K562 (cell line): Measurements from ENCODE around the gene PAQR6. TPM values are rescaled to one million over a fixed set of nuclear protein-coding genes. Genes with fewer than 3 reads are reported as not detected.

Experiments used
- BMI1 ChIP-seq: fragments of 150-350 bp; IDR thresholded peaks from 2 replicates; pipeline ENCODE4 v1.6.1; 2014; ENCODE audit warnings: low read length
- CGGBP1 ChIP-seq: fragments of 250-450 bp; sonication (Bioruptor Pico); IDR thresholded peaks from 2 replicates; pipeline ENCODE4 v1.9.0; 2021; ENCODE audit warnings: mild to moderate bottlenecking
- CREBBP ChIP-seq: IDR thresholded peaks from one replicate; pipeline ENCODE4 v1.6.1; 2012; ENCODE audit warnings: low read depth, mild to moderate bottlenecking, control low read depth, inconsistent platforms, low read length
- ERF ChIP-seq: fragments of 450-650 bp; formaldehyde crosslinking; IDR thresholded peaks from 2 replicates; pipeline ENCODE4 v1.4.0; 2020; ENCODE audit warnings: mild to moderate bottlenecking, mixed read lengths
- HDAC8 ChIP-seq: fragments of 450-650 bp; IDR thresholded peaks from 2 replicates; pipeline ENCODE4 v1.6.1; 2016; ENCODE audit warnings: mild to moderate bottlenecking, missing genetic modification characterization, moderate library complexity, missing compliant biosample characterization
- IFI16 ChIP-seq: fragments of 250-450 bp; sonication (Bioruptor Pico); IDR thresholded peaks from 2 replicates; pipeline ENCODE4 v2.1.2; 2022; ENCODE audit warnings: mild to moderate bottlenecking, inconsistent platforms
- NCOA4 ChIP-seq: fragments of 450-650 bp; IDR thresholded peaks from 2 replicates; pipeline ENCODE4 v1.6.1; 2018; ENCODE audit warnings: mild to moderate bottlenecking; ENCODE audit not compliant: partially characterized antibody
- PBX2 ChIP-seq, 2 experiments: IDR thresholded peaks in 1 of 2; conservative IDR thresholded peaks in 1 of 2; 2 replicates each; pipeline ENCODE4 v1.6.1; 2016; ENCODE audit warnings: low read depth in 2 of 2, mild to moderate bottlenecking in 1 of 2, missing compliant biosample characterization in 1 of 2, missing genetic modification characterization in 1 of 2, moderate library complexity in 1 of 2
- RBM39 ChIP-seq: fragments of 200-400 bp; formaldehyde crosslinking; optimal IDR thresholded peaks from 2 replicates; pipeline ENCODE3; 2018; ENCODE audit warnings: low read depth, low read length
- RFX7 ChIP-seq: fragments of 250-450 bp; sonication (Bioruptor Pico); IDR thresholded peaks from 2 replicates; pipeline ENCODE4 v1.5.1; 2021; ENCODE audit warnings: mild to moderate bottlenecking
- SRSF7 ChIP-seq: fragments of 200-400 bp; formaldehyde crosslinking; optimal IDR thresholded peaks from 2 replicates; pipeline ENCODE3; 2017; ENCODE audit warnings: mild to moderate bottlenecking, low read depth, low read length
- TAF1 ChIP-seq: IDR thresholded peaks from 2 replicates; pipeline ENCODE4 v1.6.1; 2011; ENCODE audit warnings: mild to moderate bottlenecking, low read length, moderate library complexity; ENCODE audit not compliant: insufficient read depth, control insufficient read depth, severe bottlenecking; ENCODE audit errors: extremely low read depth
- XRCC5 ChIP-seq: fragments of 200-400 bp; formaldehyde crosslinking; IDR thresholded peaks from 2 replicates; pipeline ENCODE4 v1.6.1; 2017; ENCODE audit warnings: low read depth, mild to moderate bottlenecking, low read length
- ZBTB17 ChIP-seq: fragments of 450-650 bp; formaldehyde crosslinking; IDR thresholded peaks from 2 replicates; pipeline ENCODE4 v1.4.0; 2020; ENCODE audit warnings: mild to moderate bottlenecking
- ZC3H4 ChIP-seq: sonication (generic); formaldehyde crosslinking; IDR thresholded peaks from 2 replicates; pipeline ENCODE4 v1.9.0; 2021; ENCODE audit warnings: missing genetic modification reagents, borderline replicate concordance
- ZFX ChIP-seq: sonication (generic); formaldehyde crosslinking; IDR thresholded peaks from 2 replicates; pipeline ENCODE4 v1.8.0; 2022; ENCODE audit warnings: mild to moderate bottlenecking, missing genetic modification reagents, moderate library complexity
- ZNF133 ChIP-seq: fragments of 250-450 bp; sonication (Bioruptor Pico); IDR thresholded peaks from 2 replicates; pipeline ENCODE4 v1.4.0; 2020; ENCODE audit warnings: mild to moderate bottlenecking
- ZNF354B ChIP-seq: fragments of 250-450 bp; sonication (Bioruptor Pico); IDR thresholded peaks from 2 replicates; pipeline ENCODE4 v1.4.0; 2020
- ZNF408 ChIP-seq: fragments of 250-450 bp; sonication (Bioruptor Pico); IDR thresholded peaks from 2 replicates; pipeline ENCODE4 v1.4.0; 2020; ENCODE audit warnings: low read depth, mild to moderate bottlenecking, moderate library complexity
- polyA plus RNA-seq, 8 experiments: library from polyadenylated mRNA; depleted of rRNA in 4 of 8; stranded (reverse) in 5 of 8; unstranded in 3 of 8; fragments of >200 nt; fragmentation: Nextera tagmentation in 2 of 8; fragmentation: Illumina TruSeq in 1 of 8; extraction: Ambion mirVana in 2 of 8; extraction: Trizol in 1 of 8; gene quantifications; 2 replicates each; pipeline versions ENCODE4 v1.2.1 to v1.2.3, GENCODE V29; 2011 to 2014; ENCODE audit warnings: inconsistent platforms in 1 of 8, missing spikeins in 1 of 8
- total RNA-seq, 7 experiments: library from RNA; depleted of rRNA in 6 of 7; stranded (reverse); fragments of >200 nt in 6 of 7; fragmentation: Illumina TruSeq in 2 of 7; extraction: Trizol in 2 of 7; gene quantifications; 2 replicates each; pipeline versions ENCODE4 v1.2.1 to v1.2.3, GENCODE V29; 2011 to 2021; ENCODE audit warnings: low replicate concordance in 1 of 7
- TF ChIP-seq, protein P1 (sequence below): fragments of 250-450 bp; sonication (Bioruptor Pico); IDR thresholded peaks from 2 replicates; pipeline ENCODE4 v1.5.0; 2021; ENCODE audit warnings: mild to moderate bottlenecking, borderline replicate concordance
- TF ChIP-seq, protein P2 (sequence below): IDR thresholded peaks from 2 replicates; pipeline ENCODE4 v1.6.1; 2012; ENCODE audit warnings: low read depth, low read length, improper control_type of control experiment, borderline replicate concordance

Gene PAQR6
- total and polyA plus RNA-seq, 9 of the 15 experiments (the other 6 are each of a cell fraction or from before 2014, with no cell fraction given), result 0.07 to 1.8 (median 0.62) TPM

GRCh38 chr1:156212833-156213643 is 34.8 kb downstream of the PAQR6 start, which contains the start of gene PMF1 (continued):
- TF ChIP-seq, protein P1, sequence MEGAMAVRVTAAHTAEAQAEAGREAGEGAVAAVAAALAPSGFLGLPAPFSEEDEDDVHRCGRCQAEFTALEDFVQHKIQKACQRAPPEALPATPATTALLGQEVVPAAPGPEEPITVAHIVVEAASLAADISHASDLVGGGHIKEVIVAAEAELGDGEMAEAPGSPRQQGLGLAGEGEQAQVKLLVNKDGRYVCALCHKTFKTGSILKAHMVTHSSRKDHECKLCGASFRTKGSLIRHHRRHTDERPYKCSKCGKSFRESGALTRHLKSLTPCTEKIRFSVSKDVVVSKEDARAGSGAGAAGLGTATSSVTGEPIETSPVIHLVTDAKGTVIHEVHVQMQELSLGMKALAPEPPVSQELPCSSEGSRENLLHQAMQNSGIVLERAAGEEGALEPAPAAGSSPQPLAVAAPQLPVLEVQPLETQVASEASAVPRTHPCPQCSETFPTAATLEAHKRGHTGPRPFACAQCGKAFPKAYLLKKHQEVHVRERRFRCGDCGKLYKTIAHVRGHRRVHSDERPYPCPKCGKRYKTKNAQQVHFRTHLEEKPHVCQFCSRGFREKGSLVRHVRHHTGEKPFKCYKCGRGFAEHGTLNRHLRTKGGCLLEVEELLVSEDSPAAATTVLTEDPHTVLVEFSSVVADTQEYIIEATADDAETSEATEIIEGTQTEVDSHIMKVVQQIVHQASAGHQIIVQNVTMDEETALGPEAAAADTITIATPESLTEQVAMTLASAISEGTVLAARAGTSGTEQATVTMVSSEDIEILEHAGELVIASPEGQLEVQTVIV (CRISPR knock-in tag), result no peak
- TF ChIP-seq, protein P2, sequence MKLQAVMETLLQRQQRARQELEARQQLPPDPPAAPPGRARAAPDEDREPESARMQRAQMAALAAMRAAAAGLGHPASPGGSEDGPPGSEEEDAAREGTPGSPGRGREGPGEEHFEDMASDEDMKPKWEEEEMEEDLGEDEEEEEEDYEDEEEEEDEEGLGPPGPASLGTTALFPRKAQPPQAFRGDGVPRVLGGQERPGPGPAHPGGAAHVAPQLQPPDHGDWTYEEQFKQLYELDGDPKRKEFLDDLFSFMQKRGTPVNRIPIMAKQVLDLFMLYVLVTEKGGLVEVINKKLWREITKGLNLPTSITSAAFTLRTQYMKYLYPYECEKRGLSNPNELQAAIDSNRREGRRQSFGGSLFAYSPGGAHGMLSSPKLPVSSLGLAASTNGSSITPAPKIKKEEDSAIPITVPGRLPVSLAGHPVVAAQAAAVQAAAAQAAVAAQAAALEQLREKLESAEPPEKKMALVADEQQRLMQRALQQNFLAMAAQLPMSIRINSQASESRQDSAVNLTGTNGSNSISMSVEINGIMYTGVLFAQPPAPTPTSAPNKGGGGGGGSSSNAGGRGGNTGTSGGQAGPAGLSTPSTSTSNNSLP, result no peak
- TF ChIP-seq XRCC5 (no peak), NCOA4 (no peak), IFI16 (no peak), CREBBP (no peak), PBX2 (CRISPR knock-in tag; IDR thresholded peaks at IDR 0.05; ENCODE audit: low read depth) (peak; percentile 75), PBX2 (tag; conservative IDR thresholded peaks at IDR 0.05; ENCODE audit: low read depth) (peak; percentile 95), HDAC8 (tag) (no peak), SRSF7 (no peak), ZFX (CRISPR knock-in tag) (peak; percentile 82), ZC3H4 (peak; percentile 49; the same call in 1 of the 2 replicates), BMI1 (no peak), ZNF408 (no peak), ZNF354B (CRISPR knock-in tag) (no peak), ERF (CRISPR knock-in tag) (0 out of 2 replicates have a peak, but pooled peaks have one; percentile 36), RBM39 (no peak), ZNF133 (CRISPR knock-in tag) (no peak), ZBTB17 (CRISPR knock-in tag) (peak; percentile 93), TAF1 (peak; percentile 89), RFX7 (no peak), CGGBP1 (no peak)
